ENCODE results near the gene CIAO2B.

CIAO2B gene

DNA sequence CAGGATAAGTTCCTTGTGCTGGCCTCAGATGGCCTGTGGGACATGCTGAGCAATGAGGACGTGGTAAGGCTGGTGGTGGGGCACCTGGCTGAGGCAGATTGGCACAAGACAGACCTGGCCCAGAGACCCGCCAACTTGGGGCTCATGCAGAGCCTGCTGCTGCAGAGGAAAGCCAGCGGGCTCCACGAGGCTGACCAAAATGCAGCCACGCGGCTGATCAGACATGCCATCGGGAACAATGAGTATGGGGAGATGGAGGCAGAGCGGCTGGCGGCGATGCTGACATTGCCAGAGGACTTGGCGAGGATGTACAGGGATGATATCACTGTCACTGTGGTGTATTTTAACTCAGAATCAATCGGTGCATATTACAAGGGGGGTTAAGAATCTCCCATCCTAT lies 48.7 kb downstream of the CIAO2B start:
- no peak for DNase-seq (ENCODE audit: low spot score)

- DNase-seq (ENCODE audit: low spot score): no peak
Observed at GRCh38 chr16:66882702-66883101, 51.5 kb downstream of the CIAO2B start.

Data from AG08395 (cell line).